GM12865 (cell line): ENCODE measurements around the gene REEP3.

Source experiments
- DNase-seq: peaks from one replicate; pipeline ENCODE4 v3.0.0; 2010; ENCODE audit warnings: low read depth
- H3K4me3 ChIP-seq: 2 replicates; pipeline ENCODE4 v1.5.1; 2011; ENCODE audit warnings: mild to moderate bottlenecking, low read depth, low read length, control low read depth
- TF ChIP-seq, protein P1 (sequence below): IDR thresholded peaks from 2 replicates; pipeline ENCODE4 v1.5.1; 2011; ENCODE audit warnings: low read length, control low read depth, low read depth, inconsistent platforms; ENCODE audit not compliant: insufficient read depth; ENCODE audit errors: missing control alignments

REEP3 gene, protein sequence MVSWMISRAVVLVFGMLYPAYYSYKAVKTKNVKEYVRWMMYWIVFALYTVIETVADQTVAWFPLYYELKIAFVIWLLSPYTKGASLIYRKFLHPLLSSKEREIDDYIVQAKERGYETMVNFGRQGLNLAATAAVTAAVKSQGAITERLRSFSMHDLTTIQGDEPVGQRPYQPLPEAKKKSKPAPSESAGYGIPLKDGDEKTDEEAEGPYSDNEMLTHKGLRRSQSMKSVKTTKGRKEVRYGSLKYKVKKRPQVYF

DNA sequence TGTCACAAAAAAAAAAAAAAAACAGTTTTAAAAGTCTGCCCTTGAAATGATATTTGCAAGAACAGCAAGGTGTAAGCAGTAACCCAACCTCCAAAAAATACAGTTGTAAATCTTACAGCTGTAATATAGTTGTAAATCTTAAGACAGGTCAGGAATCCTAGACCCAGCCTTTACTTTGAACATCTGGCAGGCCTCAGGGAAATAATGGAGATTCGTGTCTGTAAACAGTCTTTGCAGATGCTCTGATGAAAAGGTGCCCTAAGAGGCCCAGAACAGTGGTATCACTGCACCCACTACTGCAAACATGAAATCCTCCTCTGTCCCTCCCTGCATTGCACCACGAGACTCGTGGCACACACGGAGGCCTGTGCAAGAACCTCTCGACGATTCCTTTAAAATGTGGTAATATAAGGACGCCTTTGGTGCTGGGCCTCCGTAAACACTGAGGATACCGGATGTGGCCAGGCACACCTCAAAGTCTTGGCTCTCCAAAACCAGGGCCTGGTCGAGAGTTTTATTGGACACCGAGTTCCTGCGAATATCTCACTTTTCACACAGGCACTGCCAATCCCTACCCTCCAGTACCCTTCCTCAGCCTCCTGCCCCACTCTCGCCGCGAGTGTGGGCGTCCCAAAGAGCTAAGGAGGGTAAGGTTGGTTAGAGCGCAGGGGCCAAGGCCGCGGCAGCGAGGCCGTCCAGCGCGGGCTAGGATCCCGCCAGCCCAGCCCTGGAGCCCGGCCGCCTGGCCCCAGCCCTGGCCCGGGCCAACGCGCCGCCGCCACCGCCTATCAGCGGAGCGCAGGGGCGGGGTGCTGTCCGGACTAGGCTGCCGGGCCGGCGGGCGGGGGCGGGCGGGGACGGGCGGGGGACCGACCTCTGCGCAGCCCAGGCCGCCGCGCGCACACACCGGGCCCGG lies at the start of gene REEP3:
REEP3 (plus strand) TSS at position 902 of the 916 bp plus-strand sequence. CDS start 145 bp downstream, outside the sequence.
- peak; percentile 75 for DNase-seq
- peak within 1 kb of the TSS; percentile 77 for H3K4me3 ChIP-seq
- TF ChIP-seq, protein P1, sequence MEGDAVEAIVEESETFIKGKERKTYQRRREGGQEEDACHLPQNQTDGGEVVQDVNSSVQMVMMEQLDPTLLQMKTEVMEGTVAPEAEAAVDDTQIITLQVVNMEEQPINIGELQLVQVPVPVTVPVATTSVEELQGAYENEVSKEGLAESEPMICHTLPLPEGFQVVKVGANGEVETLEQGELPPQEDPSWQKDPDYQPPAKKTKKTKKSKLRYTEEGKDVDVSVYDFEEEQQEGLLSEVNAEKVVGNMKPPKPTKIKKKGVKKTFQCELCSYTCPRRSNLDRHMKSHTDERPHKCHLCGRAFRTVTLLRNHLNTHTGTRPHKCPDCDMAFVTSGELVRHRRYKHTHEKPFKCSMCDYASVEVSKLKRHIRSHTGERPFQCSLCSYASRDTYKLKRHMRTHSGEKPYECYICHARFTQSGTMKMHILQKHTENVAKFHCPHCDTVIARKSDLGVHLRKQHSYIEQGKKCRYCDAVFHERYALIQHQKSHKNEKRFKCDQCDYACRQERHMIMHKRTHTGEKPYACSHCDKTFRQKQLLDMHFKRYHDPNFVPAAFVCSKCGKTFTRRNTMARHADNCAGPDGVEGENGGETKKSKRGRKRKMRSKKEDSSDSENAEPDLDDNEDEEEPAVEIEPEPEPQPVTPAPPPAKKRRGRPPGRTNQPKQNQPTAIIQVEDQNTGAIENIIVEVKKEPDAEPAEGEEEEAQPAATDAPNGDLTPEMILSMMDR = no peak

DNA sequence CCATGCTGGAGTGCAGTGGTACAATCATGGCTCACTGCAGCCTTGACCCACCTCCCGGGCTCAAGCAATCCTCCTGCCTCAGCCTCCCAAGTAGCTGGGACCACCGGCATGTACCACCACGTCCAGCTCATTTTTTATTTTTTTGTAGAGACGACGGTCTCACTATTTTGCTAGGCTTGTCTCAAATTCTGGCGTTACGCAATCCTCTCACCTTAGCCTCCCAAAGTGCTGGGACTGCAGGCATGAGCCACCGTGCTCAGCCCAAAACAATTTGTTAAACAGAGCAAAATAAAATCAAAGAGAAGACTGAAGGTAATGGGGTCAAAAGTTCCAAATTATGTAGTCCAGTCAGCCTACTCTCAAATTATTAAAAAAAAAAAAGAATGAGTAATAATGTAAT lies 46.7 kb upstream of the REEP3 start:
- no peak overlapping the region for H3K4me3 ChIP-seq
- no peak for DNase-seq
- TF ChIP-seq, protein P1 = no peak

DNA sequence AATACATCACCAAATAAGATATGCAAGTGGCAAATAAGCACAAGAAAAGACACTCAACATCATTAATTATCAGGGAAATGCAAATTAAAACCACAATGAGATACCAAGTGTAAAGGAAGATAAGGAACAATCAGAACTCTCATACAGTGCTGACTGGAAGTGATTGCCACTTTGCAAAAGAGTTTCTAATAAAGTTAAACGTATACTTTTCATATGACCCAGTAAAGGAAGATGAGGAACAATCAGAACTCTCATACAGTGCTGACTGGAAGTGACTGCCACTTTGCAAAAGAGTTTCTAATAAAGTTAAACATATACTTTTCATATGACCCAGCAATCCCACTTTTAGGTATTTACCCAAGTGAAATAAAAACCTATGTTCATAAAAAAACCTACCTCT lies 43.3 kb upstream of the REEP3 start:
- TF ChIP-seq, protein P1 = no peak
- no peak overlapping the region for H3K4me3 ChIP-seq
- no peak for DNase-seq

DNA sequence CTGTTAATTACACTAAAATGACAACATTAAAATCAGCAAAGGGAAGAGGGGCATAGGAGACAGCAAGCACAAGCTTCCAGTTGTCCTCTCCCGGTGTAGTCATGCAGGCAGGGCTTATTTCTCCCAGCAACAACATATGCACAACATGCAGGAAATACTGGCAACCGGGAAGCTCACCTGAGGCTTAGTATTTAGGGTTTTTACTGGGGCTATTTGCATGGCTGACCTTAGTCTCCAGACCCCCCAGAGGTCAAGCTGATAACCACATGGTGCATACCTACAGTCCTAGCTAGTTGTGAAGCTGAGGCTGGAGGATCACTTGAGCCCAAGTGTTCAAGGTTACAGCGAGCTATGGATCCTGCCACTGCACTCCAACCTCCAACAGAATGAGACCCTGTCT lies 42.6 kb upstream of the REEP3 start:
- no peak for DNase-seq
- no peak overlapping the region for H3K4me3 ChIP-seq
- TF ChIP-seq, protein P1 = no peak

DNA sequence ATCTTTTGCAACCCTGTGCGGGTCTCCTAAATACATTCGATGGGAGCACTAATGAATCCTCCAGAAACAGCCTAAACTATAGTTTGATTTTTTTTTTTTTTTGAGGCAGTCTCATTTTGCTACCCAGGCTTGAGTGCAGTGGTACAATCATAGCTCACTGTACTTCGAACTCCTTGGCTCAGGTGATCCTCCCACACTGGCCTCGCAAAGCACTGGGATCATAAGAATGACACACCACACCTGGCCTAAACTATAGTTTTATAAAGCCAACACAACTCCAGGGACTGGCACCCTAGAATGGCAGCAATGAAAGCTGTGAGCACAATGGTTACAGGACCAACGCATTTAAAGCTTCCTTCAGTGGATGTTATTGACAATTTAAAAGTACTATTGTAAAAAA lies 41.0 kb upstream of the REEP3 start:
- DNase-seq = no peak
- TF ChIP-seq, protein P1 = no peak
- no peak overlapping the region for H3K4me3 ChIP-seq

DNA sequence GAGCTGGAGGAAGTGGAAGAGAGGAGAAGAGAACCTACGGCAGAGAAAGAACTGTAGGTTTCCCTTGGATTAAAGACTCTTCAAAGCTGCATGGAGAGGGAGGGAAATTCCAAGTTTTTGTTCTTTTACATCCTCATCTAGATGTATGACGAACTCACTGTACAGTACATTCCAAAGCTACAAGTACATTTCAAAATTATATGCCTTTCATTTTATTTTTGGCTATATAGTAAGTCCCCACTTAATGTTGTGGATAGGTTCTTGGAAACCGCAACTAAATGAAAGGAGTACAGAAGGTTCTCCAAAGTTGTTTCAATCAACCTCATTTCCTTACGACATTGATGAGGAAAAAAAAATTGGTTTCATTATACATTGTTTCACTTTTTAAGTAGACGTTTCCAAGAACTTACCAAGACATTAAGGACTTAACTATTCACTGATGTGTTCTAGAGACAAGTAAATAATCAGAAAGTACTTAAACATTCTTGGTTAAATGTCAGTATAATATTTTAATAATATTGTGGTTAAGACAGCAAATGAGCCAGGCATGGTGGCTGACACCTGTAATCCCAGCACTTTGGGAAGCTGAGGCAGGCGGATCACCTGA lies 39.3 kb upstream of the REEP3 start:
- TF ChIP-seq, protein P1 = no peak
- no peak overlapping the region for H3K4me3 ChIP-seq
- no peak for DNase-seq
